HEK293T (cell line): ENCODE data around the gene ABLIM2.

Experiments used
- BHLHE40 ChIP-seq: fragments of 450-650 bp; IDR thresholded peaks from 2 replicates; pipeline ENCODE4 v1.6.1; 2016; ENCODE audit warnings: mild to moderate bottlenecking, moderate library complexity, borderline replicate concordance
- CTBP1 ChIP-seq: fragments of 450-650 bp; IDR thresholded peaks from 2 replicates; pipeline ENCODE4 v1.6.1; 2016; ENCODE audit warnings: borderline replicate concordance
- ELF4 ChIP-seq: fragments of 450-650 bp; IDR thresholded peaks from 2 replicates; pipeline ENCODE4 v1.6.1; 2017; ENCODE audit warnings: antibody characterized with exemption
- FOXK2 ChIP-seq: fragments of 450-650 bp; IDR thresholded peaks from 2 replicates; pipeline ENCODE4 v1.6.1; 2016; ENCODE audit warnings: mild to moderate bottlenecking
- FOXM1 ChIP-seq: fragments of 450-650 bp; IDR thresholded peaks from 2 replicates; pipeline ENCODE4 v1.6.1; 2017; ENCODE audit warnings: mild to moderate bottlenecking, borderline replicate concordance
- L3MBTL2 ChIP-seq: fragments of 450-650 bp; conservative IDR thresholded peaks from 2 replicates; pipeline ENCODE4 v1.6.1; 2016; ENCODE audit warnings: mild to moderate bottlenecking
- PKNOX1 ChIP-seq: fragments of 450-650 bp; IDR thresholded peaks from 2 replicates; pipeline ENCODE4 v1.6.1; 2016
- SP1 ChIP-seq: fragments of 450-650 bp; IDR thresholded peaks from 2 replicates; pipeline ENCODE4 v1.6.1; 2017
- SUZ12 ChIP-seq: fragments of 450-650 bp; IDR thresholded peaks from 2 replicates; pipeline ENCODE4 v1.6.1; 2016; ENCODE audit warnings: mild to moderate bottlenecking

DNA sequence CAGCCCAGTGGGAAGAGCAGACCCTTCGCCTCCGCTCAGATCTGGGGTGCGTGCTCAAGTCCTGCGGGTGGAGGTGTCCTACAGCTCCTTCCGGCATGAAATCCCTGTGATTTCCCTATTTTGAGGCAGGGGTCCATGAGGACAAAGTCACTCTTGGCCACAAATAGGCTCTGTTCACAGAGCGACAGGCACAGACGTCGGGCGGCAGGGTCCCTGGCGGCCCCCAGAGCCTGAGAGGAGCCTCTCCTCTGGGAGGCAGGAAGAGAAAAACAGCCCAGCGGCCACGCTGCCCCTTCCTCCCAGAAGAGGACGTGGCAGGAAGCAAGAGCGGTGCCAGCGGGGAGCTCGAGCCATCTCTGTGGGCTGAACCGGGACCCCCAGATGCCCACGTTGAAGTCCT is 38.7 kb downstream of the ABLIM2 start:
- TF ChIP-seq FOXK2 = no peak
- TF ChIP-seq CTBP1 = no peak
- no peak for TF ChIP-seq SUZ12
- TF ChIP-seq FOXM1 = no peak
- no peak for TF ChIP-seq BHLHE40
- no peak for TF ChIP-seq ELF4
- no peak for TF ChIP-seq L3MBTL2
- TF ChIP-seq SP1 = no peak
- TF ChIP-seq PKNOX1 = no peak
